Transverse colon (tissue), 4 donors: Measurements from ENCODE around the gene ZRANB3. TPM values are rescaled to one million over a fixed set of nuclear protein-coding genes. Genes with fewer than 3 reads are reported as not detected.

Source experiments
- DNase-seq: peaks from one replicate; pipeline ENCODE4 v3.0.0-alpha.2; 2019
- H3K27ac ChIP-seq, 4 donors: fragments of 200-600 bp; sonication (generic); 2 replicates each; pipeline ENCODE4 v1.5.1; 2016 to 2018; ENCODE audit warnings: inconsistent platforms in 4 of 4
- H3K27me3 ChIP-seq: fragments of 200-600 bp; sonication (generic); 2 replicates; pipeline ENCODE4 v1.5.1; 2017; ENCODE audit warnings: inconsistent platforms
- H3K36me3 ChIP-seq, 4 donors: fragments of 200-600 bp; sonication (generic); 2 replicates each; pipeline ENCODE4 v1.5.1; 2017 to 2019; ENCODE audit warnings: inconsistent platforms in 4 of 4
- H3K4me1 ChIP-seq, 4 donors: fragments of 200-600 bp; sonication (generic); 2 replicates each; pipeline ENCODE4 v1.5.1; 2017 to 2020; ENCODE audit warnings: inconsistent platforms in 4 of 4
- H3K4me3 ChIP-seq, 4 donors: fragments of 200-600 bp; sonication (generic); 1 replicate in 1 of 4; 2 replicates in 3 of 4; pipeline versions ENCODE4 v1.5.1 to v1.6.1; 2017 to 2019; ENCODE audit warnings: inconsistent platforms in 4 of 4
- H3K9me3 ChIP-seq, 2 donors: fragments of 200-600 bp; sonication (generic); 2 replicates each; pipeline ENCODE4 v1.5.1; 2017 to 2019; ENCODE audit warnings: inconsistent platforms in 2 of 2
- CTCF ChIP-seq, 5 experiments: fragments of 200-600 bp in 3 of 5; fragments of 450-650 bp in 2 of 5; sonication (generic) in 3 of 5; IDR thresholded peaks; 1 replicate in 2 of 5; 2 replicates in 3 of 5; pipeline ENCODE4 v1.5.1; 2016 to 2017; ENCODE audit warnings: antibody characterized with exemption in 5 of 5, inconsistent platforms in 3 of 5, mild to moderate bottlenecking in 2 of 5, moderate library complexity in 1 of 5
- EP300 ChIP-seq: sonication (generic); formaldehyde crosslinking; IDR thresholded peaks from one replicate; pipeline ENCODE4 v1.6.1; 2017; ENCODE audit warnings: antibody characterized with exemption, low read depth
- POLR2A ChIP-seq: fragments of 450-650 bp; IDR thresholded peaks from one replicate; pipeline ENCODE4 v1.6.1; 2016; ENCODE audit warnings: antibody characterized with exemption, mild to moderate bottlenecking, moderate library complexity
- POLR2AphosphoS5 ChIP-seq, 3 donors: sonication (generic); formaldehyde crosslinking; IDR thresholded peaks; one replicate each; pipeline ENCODE4 v1.6.1; 2016; ENCODE audit warnings: antibody characterized with exemption in 3 of 3
- WGBS, 2 donors: methylation state at CpG; one replicate each; pipeline ENCODE4 v1.1.5; 2018; ENCODE audit warnings: low coverage in 1 of 2; 5-methylcytosine and 5-hydroxymethylcytosine counted together
- in situ Hi-C, 4 donors: fragments of 200-750 bp; cut with MboI; loops; one replicate each; pipeline versions ENCODE4 v1.15.0 to v1.15.1; 2017; ENCODE audit warnings: low sequenced_read_pairs in 3 of 4, low pct_ligation_motif_present in 1 of 4, low pct_unique_long_range_greater_than_20kb in 1 of 4
- intact Hi-C: fragments of 100-400 bp; cut with DNase I; formaldehyde crosslinking; loops from one replicate; pipeline ENCODE4 v1.15.1; 2023; ENCODE audit warnings: low total_unique reads
- total RNA-seq, 4 donors: library from RNA; depleted of rRNA; stranded (reverse); fragments of >200 nt; gene quantifications; one replicate each; pipeline ENCODE4 v1.1.0, GENCODE V29; 2016

Gene ZRANB3
- total RNA-seq, 4 donors from 2014 or later = 0.37 to 3.0 (median 1.6) TPM

- in situ Hi-C loops = no loop called here
- no peak for DNase-seq
- Histone ChIP-seq H3K4me3 (no peak overlapping the region), H3K27ac (no peak overlapping the region), H3K27me3 (no peaks in the 10 kb centered on the region), H3K4me1 (no peaks in the 10 kb centered on the region), H3K36me3 (no peaks in the 10 kb centered on the region), H3K9me3 (no peaks in the 10 kb centered on the region)
- intact Hi-C loops = no loop called here
- WGBS, 2 donors = 70 to 73% methylated on average over 4 of the region's 4 CpGs
- TF ChIP-seq POLR2AphosphoS5 (IDR thresholded peaks at IDR 0.05) (no peak), POLR2A (no peak), EP300 (no peak), CTCF (IDR thresholded peaks at IDR 0.05) (no peak)
These were observed 210.3 kb downstream of the ZRANB3 start for GRCh38 chr2:135320465-135321355.

- 74 to 84% methylated on average over 2 of the region's 2 CpGs for WGBS, 2 donors
- H3K36me3 ChIP-seq = no peaks in the 10 kb centered on the region
- no peak for DNase-seq
- no peaks in the 10 kb centered on the region for H3K4me1 ChIP-seq
- no peak overlapping the region for H3K27ac ChIP-seq
- in situ Hi-C loops = no loop called here
- H3K9me3 ChIP-seq = no peaks in the 10 kb centered on the region
- H3K4me3 ChIP-seq = no peak overlapping the region
- no peaks in the 10 kb centered on the region for H3K27me3 ChIP-seq
- TF ChIP-seq POLR2A = no peak
- TF ChIP-seq CTCF (IDR thresholded peaks at IDR 0.05) = no peak
- TF ChIP-seq POLR2AphosphoS5 (IDR thresholded peaks at IDR 0.05) = no peak
- TF ChIP-seq EP300 = no peak
- intact Hi-C loops = no loop called here
These were observed 212.2 kb downstream of the ZRANB3 start for GRCh38 chr2:135318808-135319207.

GRCh38 chr2:135317375-135317774 lies 213.6 kb downstream of the ZRANB3 start:
- Histone ChIP-seq H3K36me3 (no peaks in the 10 kb centered on the region), H3K4me1 (no peaks in the 10 kb centered on the region), H3K27me3 (no peaks in the 10 kb centered on the region), H3K27ac (no peak overlapping the region), H3K4me3 (no peak overlapping the region), H3K9me3 (no peaks in the 10 kb centered on the region)
- in situ Hi-C loops = no loop called here
- WGBS, 2 donors = 75% methylated on average over 1 of the region's 1 CpG; no CpG with 5 or more reads in 1 of the 2 donors
- no peak for TF ChIP-seq POLR2AphosphoS5 (IDR thresholded peaks at IDR 0.05)
- no peak for TF ChIP-seq POLR2A
- no peak for TF ChIP-seq EP300
- TF ChIP-seq CTCF (IDR thresholded peaks at IDR 0.05) = no peak
- no peak for DNase-seq
- intact Hi-C loops = no loop called here

- no peaks in the 10 kb centered on the region for H3K36me3 ChIP-seq
- WGBS, 2 donors = 96% methylated on average over 2 of the region's 2 CpGs; no CpG with 5 or more reads in 1 of the 2 donors
- no peak for DNase-seq
- TF ChIP-seq POLR2A (no peak), EP300 (no peak), POLR2AphosphoS5 (IDR thresholded peaks at IDR 0.05) (no peak), CTCF (IDR thresholded peaks at IDR 0.05) (no peak)
- H3K27me3 ChIP-seq = no peaks in the 10 kb centered on the region
- no peak overlapping the region for H3K4me3 ChIP-seq
- no peak overlapping the region for H3K27ac ChIP-seq
- no peaks in the 10 kb centered on the region for H3K9me3 ChIP-seq
- H3K4me1 ChIP-seq = no peaks in the 10 kb centered on the region
- intact Hi-C loops = no loop called here
- in situ Hi-C loops = no loop called here
These were observed 219.1 kb downstream of the ZRANB3 start for GRCh38 chr2:135311962-135312361.
